Prostate gland (tissue), 2 donors: ENCODE data around the gene FUBP1.

Source experiments
- POLR2A ChIP-seq: fragments of 450-650 bp; IDR thresholded peaks from one replicate; pipeline ENCODE4 v1.6.1; 2016; ENCODE audit warnings: antibody characterized with exemption, mild to moderate bottlenecking
- TF ChIP-seq, protein P1 (sequence below), 4 experiments: fragments of 200-600 bp in 2 of 4; fragments of 450-650 bp in 2 of 4; sonication (generic) in 2 of 4; IDR thresholded peaks; 1 replicate in 3 of 4; 2 replicates in 1 of 4; pipeline ENCODE4 v1.5.1; 2016 to 2019; ENCODE audit warnings: antibody characterized with exemption in 4 of 4, mild to moderate bottlenecking in 2 of 4, moderate library complexity in 2 of 4

DNA sequence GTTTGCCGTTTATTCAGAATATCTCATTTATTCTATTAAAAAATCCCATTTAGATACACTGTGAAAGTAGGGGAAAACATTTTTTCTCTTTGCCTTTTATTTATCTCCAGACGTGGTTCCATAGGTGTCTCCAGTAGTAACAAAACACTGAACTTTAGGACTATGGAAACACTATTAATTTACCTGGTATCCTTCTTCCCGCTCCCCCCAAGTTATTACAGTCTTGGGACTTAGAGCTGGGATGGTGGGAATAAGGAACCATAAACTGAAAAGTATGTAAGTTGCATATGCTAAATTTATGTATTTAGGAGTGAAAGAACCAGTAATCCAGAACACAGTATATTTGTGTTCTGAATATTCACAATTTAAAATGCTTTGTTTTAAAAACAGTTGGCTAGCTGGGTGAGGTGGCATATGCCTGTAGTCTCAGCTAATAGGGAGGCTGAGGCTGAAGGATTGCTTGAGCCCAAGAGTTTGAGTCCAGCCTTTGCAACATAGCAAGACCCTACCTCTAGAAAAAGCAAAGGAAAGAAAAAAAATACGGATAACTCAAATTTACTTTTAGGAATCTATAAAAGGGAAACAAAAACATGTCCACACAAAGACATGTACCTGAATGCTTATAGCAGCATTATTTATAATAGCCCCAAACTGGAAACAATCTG is 28.9 kb upstream of the FUBP1 start:
- TF ChIP-seq, protein P1, sequence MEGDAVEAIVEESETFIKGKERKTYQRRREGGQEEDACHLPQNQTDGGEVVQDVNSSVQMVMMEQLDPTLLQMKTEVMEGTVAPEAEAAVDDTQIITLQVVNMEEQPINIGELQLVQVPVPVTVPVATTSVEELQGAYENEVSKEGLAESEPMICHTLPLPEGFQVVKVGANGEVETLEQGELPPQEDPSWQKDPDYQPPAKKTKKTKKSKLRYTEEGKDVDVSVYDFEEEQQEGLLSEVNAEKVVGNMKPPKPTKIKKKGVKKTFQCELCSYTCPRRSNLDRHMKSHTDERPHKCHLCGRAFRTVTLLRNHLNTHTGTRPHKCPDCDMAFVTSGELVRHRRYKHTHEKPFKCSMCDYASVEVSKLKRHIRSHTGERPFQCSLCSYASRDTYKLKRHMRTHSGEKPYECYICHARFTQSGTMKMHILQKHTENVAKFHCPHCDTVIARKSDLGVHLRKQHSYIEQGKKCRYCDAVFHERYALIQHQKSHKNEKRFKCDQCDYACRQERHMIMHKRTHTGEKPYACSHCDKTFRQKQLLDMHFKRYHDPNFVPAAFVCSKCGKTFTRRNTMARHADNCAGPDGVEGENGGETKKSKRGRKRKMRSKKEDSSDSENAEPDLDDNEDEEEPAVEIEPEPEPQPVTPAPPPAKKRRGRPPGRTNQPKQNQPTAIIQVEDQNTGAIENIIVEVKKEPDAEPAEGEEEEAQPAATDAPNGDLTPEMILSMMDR (IDR thresholded peaks at IDR 0.05), result no peak
- TF ChIP-seq POLR2A, result no peak
